Measurements from ENCODE around the gene CNTNAP2. TPM values are rescaled to one million over a fixed set of nuclear protein-coding genes. Genes with fewer than 3 reads are reported as not detected.

The CNTNAP2 gene
- total RNA-seq, 1 donor from 2014 or later, result 0.27 TPM

DNA sequence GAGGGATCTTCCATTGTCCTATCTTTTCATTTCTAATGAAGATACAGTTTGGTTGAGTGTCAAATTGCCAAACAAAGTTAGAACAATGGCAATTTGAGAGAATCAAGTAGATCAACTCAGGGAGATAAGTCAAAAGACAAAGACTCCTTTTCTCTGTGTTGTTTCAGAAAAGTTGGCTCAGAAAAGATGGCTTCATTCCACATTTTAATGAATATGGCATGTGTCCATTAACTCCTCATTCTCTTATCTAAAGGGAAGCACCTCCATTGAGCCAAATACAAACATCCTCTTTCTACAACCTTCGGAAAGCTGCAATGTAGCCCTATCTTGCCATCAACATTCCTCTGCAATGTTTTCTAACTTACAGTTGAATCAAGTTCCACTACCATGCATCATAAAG is 1535.0 kb downstream of the CNTNAP2 start:
- DNase-seq (ENCODE audit: low spot score), result no peak
- no peak overlapping the region for H3K4me3 Mint-ChIP-seq (ENCODE audit: unreplicated experiment)

DNA sequence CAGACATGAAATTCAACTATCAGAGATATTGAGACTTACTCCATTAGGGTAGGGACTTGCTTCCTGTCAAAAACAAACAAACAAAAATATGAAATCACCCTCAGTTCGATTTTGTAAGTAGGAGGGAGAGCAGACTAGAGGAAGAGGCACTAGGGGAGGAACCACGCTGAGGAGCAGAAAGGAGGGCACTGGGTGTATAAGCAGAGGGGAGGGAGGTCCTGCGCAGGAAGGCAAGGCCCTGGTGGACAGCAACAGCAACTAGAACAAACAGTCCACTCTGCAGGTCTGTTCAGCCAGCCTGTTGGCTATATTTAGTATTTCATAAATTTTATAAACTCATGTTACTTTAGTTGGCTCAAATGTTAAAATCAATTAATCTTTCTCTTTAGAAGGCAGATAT is 1536.9 kb downstream of the CNTNAP2 start:
- DNase-seq (ENCODE audit: low spot score), result no peak
- no peak overlapping the region for H3K4me3 Mint-ChIP-seq (ENCODE audit: unreplicated experiment)
- no peaks in the 10 kb centered on the region for H3K4me1 Mint-ChIP-seq (ENCODE audit: low read depth)
- TF ChIP-seq, protein P1, sequence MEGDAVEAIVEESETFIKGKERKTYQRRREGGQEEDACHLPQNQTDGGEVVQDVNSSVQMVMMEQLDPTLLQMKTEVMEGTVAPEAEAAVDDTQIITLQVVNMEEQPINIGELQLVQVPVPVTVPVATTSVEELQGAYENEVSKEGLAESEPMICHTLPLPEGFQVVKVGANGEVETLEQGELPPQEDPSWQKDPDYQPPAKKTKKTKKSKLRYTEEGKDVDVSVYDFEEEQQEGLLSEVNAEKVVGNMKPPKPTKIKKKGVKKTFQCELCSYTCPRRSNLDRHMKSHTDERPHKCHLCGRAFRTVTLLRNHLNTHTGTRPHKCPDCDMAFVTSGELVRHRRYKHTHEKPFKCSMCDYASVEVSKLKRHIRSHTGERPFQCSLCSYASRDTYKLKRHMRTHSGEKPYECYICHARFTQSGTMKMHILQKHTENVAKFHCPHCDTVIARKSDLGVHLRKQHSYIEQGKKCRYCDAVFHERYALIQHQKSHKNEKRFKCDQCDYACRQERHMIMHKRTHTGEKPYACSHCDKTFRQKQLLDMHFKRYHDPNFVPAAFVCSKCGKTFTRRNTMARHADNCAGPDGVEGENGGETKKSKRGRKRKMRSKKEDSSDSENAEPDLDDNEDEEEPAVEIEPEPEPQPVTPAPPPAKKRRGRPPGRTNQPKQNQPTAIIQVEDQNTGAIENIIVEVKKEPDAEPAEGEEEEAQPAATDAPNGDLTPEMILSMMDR (IDR thresholded peaks at IDR 0.05), result no peak
- H3K27me3 Mint-ChIP-seq (ENCODE audit: low read depth), result no peaks in the 10 kb centered on the region
- H3K27ac Mint-ChIP-seq (ENCODE audit: unreplicated experiment), result no peak overlapping the region
- H3K36me3 Mint-ChIP-seq (ENCODE audit: low read depth), result no peaks in the 10 kb centered on the region
- H3K9me3 Mint-ChIP-seq (ENCODE audit: low read depth), result no peaks in the 10 kb centered on the region

More for the DNA sequence above, 1535.0 kb downstream of the CNTNAP2 start:
- H3K27ac Mint-ChIP-seq (ENCODE audit: unreplicated experiment), result no peak overlapping the region
- TF ChIP-seq, protein P1 (IDR thresholded peaks at IDR 0.05), result no peak
- H3K27me3 Mint-ChIP-seq (ENCODE audit: low read depth), result no peaks in the 10 kb centered on the region
- H3K9me3 Mint-ChIP-seq (ENCODE audit: low read depth), result no peaks in the 10 kb centered on the region
- no peaks in the 10 kb centered on the region for H3K4me1 Mint-ChIP-seq (ENCODE audit: low read depth)
- H3K36me3 Mint-ChIP-seq (ENCODE audit: low read depth), result no peaks in the 10 kb centered on the region

DNA sequence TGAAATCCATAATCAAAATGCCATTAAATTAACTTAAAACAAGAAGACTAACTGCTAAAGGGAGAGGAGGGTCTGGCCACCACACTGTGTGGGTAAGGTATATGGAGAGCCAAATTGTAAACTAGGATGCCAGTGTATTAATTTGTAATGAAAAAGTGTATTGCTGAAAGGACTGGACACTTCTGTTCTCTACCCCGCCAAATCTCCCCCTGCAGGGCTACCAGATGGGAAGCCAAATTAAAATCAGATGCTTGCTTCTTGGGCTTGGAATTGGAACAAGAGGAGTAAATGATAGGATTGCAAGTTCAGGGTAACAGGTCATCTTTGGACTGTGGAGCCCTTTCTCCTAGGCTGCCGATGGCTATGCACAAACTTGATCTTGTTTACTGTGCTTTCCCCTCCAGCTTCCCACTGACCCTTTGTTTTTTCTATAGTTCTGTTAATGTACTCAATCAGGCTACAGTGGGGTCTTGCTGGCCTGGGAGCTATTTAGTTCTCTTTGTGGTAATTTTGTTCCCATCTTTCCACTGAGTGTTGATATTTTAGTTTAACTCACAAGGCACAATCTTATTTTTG is 1541.9 kb downstream of the CNTNAP2 start:
- Mint-ChIP-seq H3K4me1 (ENCODE audit: low read depth) (no peaks in the 10 kb centered on the region), H3K9me3 (ENCODE audit: low read depth) (no peaks in the 10 kb centered on the region), H3K36me3 (ENCODE audit: low read depth) (no peaks in the 10 kb centered on the region), H3K27me3 (ENCODE audit: low read depth) (no peaks in the 10 kb centered on the region), H3K27ac (ENCODE audit: unreplicated experiment) (no peak overlapping the region), H3K4me3 (ENCODE audit: unreplicated experiment) (no peak overlapping the region)
- DNase-seq (ENCODE audit: low spot score), result no peak
- TF ChIP-seq, protein P1 (IDR thresholded peaks at IDR 0.05), result no peak

DNA sequence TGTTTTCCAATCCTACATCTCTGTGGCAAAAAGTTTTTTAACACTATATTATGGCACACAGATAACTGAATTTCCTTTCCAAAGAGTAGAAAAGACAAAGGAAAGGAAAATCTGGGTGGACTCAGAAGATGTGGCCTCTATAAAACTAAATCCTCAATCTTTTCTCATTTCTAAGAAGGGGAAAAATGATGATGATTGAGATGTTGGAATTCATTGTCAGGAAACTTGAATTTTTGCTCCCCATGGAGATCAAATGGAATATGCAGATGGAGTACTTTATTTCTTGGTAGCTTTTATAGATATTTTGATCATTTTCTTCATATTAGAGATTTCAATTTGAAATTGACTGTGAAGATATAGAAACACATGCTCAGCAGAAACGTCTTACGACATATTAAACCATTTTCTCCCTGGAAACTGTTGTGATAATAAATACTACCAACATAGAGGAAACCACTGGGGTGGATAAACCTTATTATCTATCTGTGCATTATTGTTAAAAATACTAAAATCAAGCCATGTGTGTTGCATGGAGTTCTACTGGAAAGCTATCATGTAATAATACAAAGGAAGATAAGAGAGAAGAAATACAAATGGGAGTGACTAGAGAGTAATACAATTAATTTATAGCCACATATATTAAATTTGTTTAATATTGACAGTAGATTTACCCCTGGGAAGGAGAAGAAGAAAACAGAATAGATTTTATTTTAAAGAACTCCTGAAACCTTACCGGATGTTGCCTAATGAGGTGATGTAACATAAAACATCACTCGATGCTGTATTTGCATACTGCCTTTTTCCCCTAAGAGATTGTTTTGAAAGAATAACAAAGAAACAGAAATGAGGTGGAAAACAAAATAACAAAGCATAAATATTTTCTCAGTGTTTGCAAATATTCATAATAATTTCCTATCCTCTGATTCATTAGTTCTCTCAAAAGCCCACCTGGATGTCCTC is 1542.7 kb downstream of the CNTNAP2 start:
- DNase-seq (ENCODE audit: low spot score), result no peak
- TF ChIP-seq, protein P1 (IDR thresholded peaks at IDR 0.05), result no peak
- Mint-ChIP-seq H3K4me1 (ENCODE audit: low read depth) (no peaks in the 10 kb centered on the region), H3K4me3 (ENCODE audit: unreplicated experiment) (no peak overlapping the region), H3K27ac (ENCODE audit: unreplicated experiment) (no peak overlapping the region), H3K36me3 (ENCODE audit: low read depth) (no peaks in the 10 kb centered on the region), H3K9me3 (ENCODE audit: low read depth) (no peaks in the 10 kb centered on the region), H3K27me3 (ENCODE audit: low read depth) (no peaks in the 10 kb centered on the region)

DNA sequence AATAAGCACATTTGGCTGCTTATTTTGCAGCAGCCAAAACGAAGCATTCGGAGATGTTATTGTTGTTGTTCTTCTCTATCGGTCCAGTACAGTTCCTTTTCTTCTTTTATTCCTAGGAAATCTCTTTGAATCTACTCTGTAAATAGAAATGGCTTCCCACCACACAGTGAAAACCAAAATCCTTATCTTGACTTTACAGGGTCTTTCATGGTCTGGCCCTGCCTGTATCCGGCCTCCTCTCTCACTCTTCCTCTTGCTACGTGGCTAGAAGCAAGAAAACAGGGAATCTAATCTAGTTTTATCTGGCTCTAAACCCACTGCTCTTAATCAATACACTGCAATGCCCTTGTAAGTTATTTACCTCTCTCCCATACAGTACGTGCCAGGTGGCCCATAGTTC is 1547.9 kb downstream of the CNTNAP2 start:
- TF ChIP-seq, protein P1 (IDR thresholded peaks at IDR 0.05), result no peak
- no peaks in the 10 kb centered on the region for H3K4me1 Mint-ChIP-seq (ENCODE audit: low read depth)
- H3K27ac Mint-ChIP-seq (ENCODE audit: unreplicated experiment), result no peak overlapping the region
- no peaks in the 10 kb centered on the region for H3K9me3 Mint-ChIP-seq (ENCODE audit: low read depth)
- no peaks in the 10 kb centered on the region for H3K27me3 Mint-ChIP-seq (ENCODE audit: low read depth)
- no peaks in the 10 kb centered on the region for H3K36me3 Mint-ChIP-seq (ENCODE audit: low read depth)
- no peak for DNase-seq (ENCODE audit: low spot score)
- no peak overlapping the region for H3K4me3 Mint-ChIP-seq (ENCODE audit: unreplicated experiment)
